Mesothelial cell of epicardium (in vitro differentiated cells): ENCODE results near the gene SPAG6. TPM values are rescaled to one million over a fixed set of nuclear protein-coding genes. Genes with fewer than 3 reads are reported as not detected.
"Not testable (repeated sequence)": the region's sequence is repeated elsewhere in the genome, so short reads cannot be mapped to it uniquely, and the experiment has no call there.

ENCODE experiments used
- DNase-seq, 2 experiments: peaks; one replicate each; pipeline ENCODE4 v3.0.0; 2021; ENCODE audit warnings: low spot score in 2 of 2; ENCODE audit not compliant: unreplicated experiment in 2 of 2
- H3K27ac Mint-ChIP-seq: 2 replicates; pipeline ENCODE4 v1.8.0; 2021; ENCODE audit warnings: mixed read lengths
- H3K27me3 Mint-ChIP-seq: 2 replicates; pipeline ENCODE4 v1.8.0; 2021; ENCODE audit warnings: low read depth, mixed read lengths
- H3K36me3 Mint-ChIP-seq: 2 replicates; pipeline ENCODE4 v1.8.0; 2021; ENCODE audit warnings: mixed read lengths
- H3K4me1 Mint-ChIP-seq: 2 replicates; pipeline ENCODE4 v1.8.0; 2021; ENCODE audit warnings: mixed read lengths
- H3K4me3 Mint-ChIP-seq: 2 replicates; pipeline ENCODE4 v1.8.0; 2021; ENCODE audit warnings: mild to moderate bottlenecking, moderate library complexity, mixed read lengths
- H3K9me3 Mint-ChIP-seq: 2 replicates; pipeline ENCODE4 v1.8.0; 2021; ENCODE audit warnings: mixed read lengths
- total RNA-seq: library from RNA; stranded (reverse); gene quantifications from 3 replicates; pipeline ENCODE4 v1.2.1, GENCODE V29; 2021
- TF ChIP-seq, protein P1 (sequence below): fragments of 200-600 bp; sonication (generic); IDR thresholded peaks from one replicate; pipeline ENCODE4 v1.5.0; 2021; ENCODE audit warnings: antibody characterized with exemption; ENCODE audit not compliant: unreplicated experiment

Gene SPAG6
- total RNA-seq, 1 donor from 2014 or later, result 0.16 TPM

DNA sequence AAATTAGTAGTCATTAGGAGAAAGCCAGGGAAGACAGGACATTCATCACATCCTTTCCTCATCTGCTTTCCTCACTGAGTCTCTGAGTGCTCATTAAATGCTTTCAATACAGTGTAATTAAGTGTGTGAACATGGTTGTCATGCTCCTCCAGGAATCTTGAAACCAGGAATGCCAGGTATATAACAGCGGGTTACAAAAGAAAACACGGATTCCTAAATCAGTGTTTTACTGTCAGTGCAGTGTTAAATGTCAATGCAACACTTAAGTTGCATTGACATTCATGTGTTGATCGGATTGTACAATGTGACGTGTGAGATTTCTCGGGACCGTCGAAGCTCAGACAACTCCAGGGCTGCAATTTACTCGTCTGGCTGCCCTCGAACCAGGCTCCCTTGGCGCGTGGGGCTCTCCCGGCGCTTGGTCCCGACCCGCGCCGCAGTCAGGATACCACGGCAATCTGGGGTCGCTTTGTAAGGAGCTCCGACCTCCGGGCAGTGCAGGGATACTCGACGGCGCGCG is 455 bp upstream of the SPAG6 start:
- Mint-ChIP-seq H3K9me3 (no peaks in the 10 kb centered on the region), H3K4me1 (peaks cover 7% of the 10 kb centered on the region), H3K36me3 (no peaks in the 10 kb centered on the region), H3K27me3 (peaks cover 83% of the 10 kb centered on the region), H3K4me3 (peak overlapping the region; percentile 52), H3K27ac (no peak overlapping the region)
- TF ChIP-seq, protein P1, sequence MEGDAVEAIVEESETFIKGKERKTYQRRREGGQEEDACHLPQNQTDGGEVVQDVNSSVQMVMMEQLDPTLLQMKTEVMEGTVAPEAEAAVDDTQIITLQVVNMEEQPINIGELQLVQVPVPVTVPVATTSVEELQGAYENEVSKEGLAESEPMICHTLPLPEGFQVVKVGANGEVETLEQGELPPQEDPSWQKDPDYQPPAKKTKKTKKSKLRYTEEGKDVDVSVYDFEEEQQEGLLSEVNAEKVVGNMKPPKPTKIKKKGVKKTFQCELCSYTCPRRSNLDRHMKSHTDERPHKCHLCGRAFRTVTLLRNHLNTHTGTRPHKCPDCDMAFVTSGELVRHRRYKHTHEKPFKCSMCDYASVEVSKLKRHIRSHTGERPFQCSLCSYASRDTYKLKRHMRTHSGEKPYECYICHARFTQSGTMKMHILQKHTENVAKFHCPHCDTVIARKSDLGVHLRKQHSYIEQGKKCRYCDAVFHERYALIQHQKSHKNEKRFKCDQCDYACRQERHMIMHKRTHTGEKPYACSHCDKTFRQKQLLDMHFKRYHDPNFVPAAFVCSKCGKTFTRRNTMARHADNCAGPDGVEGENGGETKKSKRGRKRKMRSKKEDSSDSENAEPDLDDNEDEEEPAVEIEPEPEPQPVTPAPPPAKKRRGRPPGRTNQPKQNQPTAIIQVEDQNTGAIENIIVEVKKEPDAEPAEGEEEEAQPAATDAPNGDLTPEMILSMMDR, result no peak
- DNase-seq, result no peak

DNA sequence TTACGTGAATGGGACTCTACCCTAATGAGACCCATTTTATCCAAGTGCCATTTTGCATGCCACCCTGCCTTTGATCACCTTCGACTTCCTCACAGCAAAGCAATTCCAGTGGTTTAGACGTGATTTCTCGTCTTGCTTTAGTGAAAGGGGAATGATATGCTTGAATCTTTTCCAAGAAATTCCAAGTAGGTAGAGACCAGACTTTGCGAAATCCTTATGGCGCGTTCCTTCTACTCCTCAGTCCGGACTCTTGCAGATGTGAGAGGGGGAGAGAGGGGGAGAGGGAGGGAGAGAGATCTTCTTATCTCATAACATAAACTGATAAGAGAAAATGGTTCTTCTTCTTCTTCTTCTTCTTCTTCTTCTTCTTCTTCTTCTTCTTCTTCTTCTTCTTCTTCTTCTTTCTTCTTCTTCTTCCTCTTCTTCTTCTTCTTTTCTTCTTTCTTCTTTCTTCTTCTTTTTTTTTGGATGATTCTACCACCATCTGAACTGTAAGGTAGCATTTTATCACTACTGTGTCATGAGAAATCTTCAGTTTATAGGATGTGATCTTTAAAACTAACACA is 883 bp downstream of the SPAG6 start:
- Mint-ChIP-seq H3K27me3 (peaks cover 78% of the 10 kb centered on the region), H3K4me1 (peaks cover 8% of the 10 kb centered on the region), H3K27ac (no peak overlapping the region), H3K4me3 (peak overlapping the region; percentile 52), H3K9me3 (no peaks in the 10 kb centered on the region), H3K36me3 (no peaks in the 10 kb centered on the region)
- DNase-seq, result no peak
- TF ChIP-seq, protein P1, result no peak

DNA sequence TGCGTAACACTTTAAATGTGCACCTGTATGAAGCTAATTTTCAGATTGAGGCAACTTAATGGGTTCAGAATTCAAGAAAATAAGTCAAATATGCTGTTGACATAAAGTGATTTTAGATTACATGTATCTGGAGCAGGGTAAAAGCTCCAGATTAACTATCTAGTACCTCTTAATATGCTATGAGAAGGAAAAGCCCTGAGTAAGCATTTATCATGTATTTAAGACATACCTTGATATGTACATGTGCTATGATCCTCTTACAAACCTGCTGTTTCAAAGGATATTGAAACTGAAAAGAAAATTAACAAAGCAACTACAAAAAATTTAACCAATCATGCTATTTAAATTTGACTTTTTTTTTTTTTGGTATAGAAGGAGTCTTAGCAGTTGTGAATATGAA is 4.5 kb downstream of the SPAG6 start:
- no peak overlapping the region for H3K4me3 Mint-ChIP-seq
- H3K27me3 Mint-ChIP-seq, result peaks cover 42% of the 10 kb centered on the region
- peaks cover 12% of the 10 kb centered on the region for H3K4me1 Mint-ChIP-seq
- TF ChIP-seq, protein P1, result no peak
- no peak for DNase-seq
- no peak overlapping the region for H3K27ac Mint-ChIP-seq
- H3K9me3 Mint-ChIP-seq, result no peaks in the 10 kb centered on the region
- no peaks in the 10 kb centered on the region for H3K36me3 Mint-ChIP-seq

DNA sequence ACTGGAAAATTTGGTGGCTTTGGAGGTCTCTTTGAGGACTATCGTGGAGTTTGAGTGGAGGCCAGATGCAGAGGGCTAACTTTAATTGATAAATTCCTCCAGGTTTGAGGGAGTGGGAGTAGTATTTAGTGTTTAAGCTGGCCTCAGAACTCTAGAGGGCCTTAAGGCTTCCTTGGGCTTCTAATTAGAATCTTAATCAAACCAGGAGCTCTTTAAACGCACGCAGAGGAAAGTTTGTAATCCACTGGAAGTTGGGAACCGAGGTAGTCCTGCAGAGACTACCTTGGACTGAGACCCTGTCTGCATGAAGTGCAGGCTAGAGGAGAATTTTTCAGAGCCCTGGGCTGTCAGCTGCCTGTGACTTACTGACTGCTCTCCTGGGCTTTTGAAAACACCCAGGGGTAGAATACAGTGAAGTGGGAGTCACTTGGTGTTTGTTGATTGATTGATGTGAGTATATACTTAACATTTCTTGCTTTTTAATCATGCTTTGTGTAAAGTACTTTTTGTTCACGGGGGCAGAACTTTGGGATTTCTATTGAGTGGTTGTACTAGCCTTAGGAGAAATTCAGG is 5.9 kb downstream of the SPAG6 start:
- no peak for DNase-seq
- H3K9me3 Mint-ChIP-seq, result no peaks in the 10 kb centered on the region
- H3K36me3 Mint-ChIP-seq, result no peaks in the 10 kb centered on the region
- peaks cover 28% of the 10 kb centered on the region for H3K27me3 Mint-ChIP-seq
- peaks cover 8% of the 10 kb centered on the region for H3K4me1 Mint-ChIP-seq
- H3K4me3 Mint-ChIP-seq, result no peak overlapping the region
- H3K27ac Mint-ChIP-seq, result no peak overlapping the region
- TF ChIP-seq, protein P1, result no peak

DNA sequence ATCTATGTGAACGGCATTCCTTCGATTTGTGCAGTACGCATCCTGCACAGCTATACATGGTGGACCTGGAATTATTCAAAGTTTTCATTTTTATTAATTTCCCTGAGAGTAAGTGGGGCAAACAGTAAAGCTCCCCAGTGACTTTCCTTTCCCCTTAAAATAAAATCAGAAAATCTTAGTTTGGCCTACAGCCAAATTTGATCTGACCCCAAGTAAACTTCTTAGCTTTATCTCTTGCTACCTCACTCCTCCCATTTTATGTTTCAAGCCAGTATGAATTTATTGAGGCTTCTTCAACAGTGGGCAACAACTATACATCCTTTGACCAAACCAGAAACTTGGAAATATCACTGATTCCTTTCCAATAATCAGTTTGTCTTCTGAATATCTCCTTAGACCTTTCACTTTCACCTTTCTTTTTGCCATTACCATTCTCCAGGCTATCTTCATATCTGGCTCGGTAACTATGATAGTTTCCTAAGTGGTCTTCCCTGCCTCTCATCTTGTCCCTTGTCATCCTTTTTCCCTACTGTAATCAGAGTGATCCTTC is 11.1 kb downstream of the SPAG6 start:
- H3K27me3 Mint-ChIP-seq, result no peaks in the 10 kb centered on the region
- peaks cover 7% of the 10 kb centered on the region for H3K4me1 Mint-ChIP-seq
- H3K27ac Mint-ChIP-seq, result no peak overlapping the region
- TF ChIP-seq, protein P1, result no peak
- H3K4me3 Mint-ChIP-seq, result no peak overlapping the region
- DNase-seq, result no peak
- H3K9me3 Mint-ChIP-seq, result no peaks in the 10 kb centered on the region
- no peaks in the 10 kb centered on the region for H3K36me3 Mint-ChIP-seq

DNA sequence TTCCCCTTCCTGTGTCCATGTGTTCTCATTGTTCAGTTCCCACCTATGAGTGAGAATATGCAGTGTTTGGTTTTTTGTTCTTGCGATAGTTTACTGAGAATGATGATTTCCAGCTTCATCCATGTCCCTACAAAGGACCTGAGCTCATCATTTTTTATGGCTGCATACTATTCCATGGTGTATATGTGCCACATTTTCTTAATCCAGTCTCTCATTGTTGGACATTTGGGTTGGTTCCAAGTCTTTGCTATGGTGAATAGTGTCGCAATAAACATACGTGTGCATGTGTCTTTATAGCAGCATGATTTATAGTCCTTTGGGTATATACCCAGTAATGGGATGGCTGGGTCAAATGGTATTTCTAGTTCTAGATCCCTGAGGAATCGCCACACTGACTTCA is 12.5 kb downstream of the SPAG6 start:
- H3K9me3 Mint-ChIP-seq, H3K4me3 Mint-ChIP-seq, H3K27me3 Mint-ChIP-seq, H3K4me1 Mint-ChIP-seq, H3K27ac Mint-ChIP-seq, H3K36me3 Mint-ChIP-seq, DNase-seq: not testable (repeated sequence)
